Activated CD4-positive, CD25-positive, alpha-beta regulatory T cell treated with anti-CD3 and anti-CD28 coated beads, Interleukin-2, amount 50 U/mL, for 72 hours (primary cell): Measurements from ENCODE around the gene ITCH.
"Not testable (repeated sequence)": the region's sequence is repeated elsewhere in the genome, so short reads cannot be mapped to it uniquely, and the experiment has no call there.

ENCODE experiments used
- DNase-seq: peaks from one replicate; pipeline ENCODE4 v3.0.0; 2021

ITCH gene

GRCh38 chr20:34421766-34422466 lies 58.8 kb downstream of the ITCH start:
- DNase-seq = no peak

DNA sequence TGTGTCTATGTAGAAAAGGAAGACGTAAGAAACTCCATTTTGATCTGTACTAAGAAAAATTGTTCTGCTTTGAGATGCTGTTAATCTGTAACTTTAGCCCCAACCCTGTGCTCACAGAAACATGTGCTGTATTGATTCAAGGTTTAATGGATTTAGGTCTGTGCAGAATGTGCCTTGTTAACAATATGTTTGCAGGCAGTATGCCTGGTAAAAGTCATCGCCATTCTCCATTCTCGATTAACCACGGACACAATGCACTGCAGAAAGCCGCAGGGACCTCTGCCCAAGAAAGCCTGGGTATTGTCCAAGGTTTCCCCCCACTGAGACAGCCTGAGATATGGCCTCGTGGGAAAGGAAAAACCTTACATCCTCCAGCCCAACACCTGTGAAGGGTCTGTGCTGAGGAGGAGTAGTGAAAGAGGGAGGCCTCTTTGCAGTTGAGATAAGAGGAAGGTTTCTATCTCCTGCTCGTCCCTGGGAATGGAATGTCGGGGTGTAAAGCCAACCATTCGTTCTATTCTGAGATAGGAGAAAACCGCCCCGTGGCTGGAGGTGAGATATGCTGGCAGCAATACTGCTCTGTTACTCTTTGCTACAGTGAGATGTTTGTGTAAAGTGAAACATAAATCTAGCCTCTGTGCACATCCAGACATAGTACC lies 62.1 kb downstream of the ITCH start:
- not testable (repeated sequence) for DNase-seq

GRCh38 chr20:34426026-34426425 lies 63.0 kb downstream of the ITCH start:
- DNase-seq = no peak

GRCh38 chr20:34427331-34427730 lies 64.3 kb downstream of the ITCH start:
- DNase-seq = no peak

DNA sequence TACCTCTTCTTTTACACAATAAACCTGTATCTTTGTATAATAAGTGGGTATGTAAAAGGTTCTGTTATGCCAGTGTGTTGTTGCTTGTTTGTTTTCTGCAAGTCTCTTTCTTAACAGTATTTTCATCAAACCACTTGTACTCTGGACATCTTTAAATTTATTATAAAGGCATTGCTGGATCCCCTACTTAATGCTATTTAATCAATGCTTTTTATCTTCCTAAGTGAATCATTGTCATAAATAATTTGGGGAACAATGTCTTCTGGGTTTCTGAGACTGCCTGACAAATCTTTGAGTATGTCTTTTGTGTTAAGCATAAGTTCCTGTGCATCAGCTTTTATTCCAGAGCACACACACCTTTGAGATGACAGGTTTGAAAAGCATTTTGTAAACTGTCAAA lies 64.7 kb downstream of the ITCH start:
- no peak for DNase-seq

- DNase-seq = no peak
Measured at GRCh38 chr20:34431168-34431567, 68.1 kb downstream of the ITCH start.

GRCh38 chr20:34432663-34433062 lies 69.6 kb downstream of the ITCH start:
- DNase-seq = not testable (repeated sequence)

DNA sequence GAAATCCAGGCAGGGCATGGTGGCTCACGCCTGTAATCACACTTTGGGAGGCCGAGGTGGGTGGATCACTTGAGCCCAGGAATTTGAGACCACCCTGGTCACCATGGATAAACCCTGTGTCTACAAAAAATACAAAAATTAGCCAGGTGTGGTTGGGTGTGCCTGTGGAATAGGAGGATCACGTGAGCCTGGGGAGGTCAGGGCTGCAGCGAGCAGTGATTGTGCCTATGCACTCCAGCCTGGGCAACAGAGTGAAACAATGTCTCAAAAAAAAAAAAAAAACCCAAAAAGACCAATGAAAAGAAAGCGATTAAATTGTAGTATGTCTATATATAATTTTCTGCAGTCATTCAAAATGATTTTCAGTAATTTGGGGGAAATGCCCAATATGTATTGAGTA lies 70.3 kb downstream of the ITCH start:
- DNase-seq = no peak

DNA sequence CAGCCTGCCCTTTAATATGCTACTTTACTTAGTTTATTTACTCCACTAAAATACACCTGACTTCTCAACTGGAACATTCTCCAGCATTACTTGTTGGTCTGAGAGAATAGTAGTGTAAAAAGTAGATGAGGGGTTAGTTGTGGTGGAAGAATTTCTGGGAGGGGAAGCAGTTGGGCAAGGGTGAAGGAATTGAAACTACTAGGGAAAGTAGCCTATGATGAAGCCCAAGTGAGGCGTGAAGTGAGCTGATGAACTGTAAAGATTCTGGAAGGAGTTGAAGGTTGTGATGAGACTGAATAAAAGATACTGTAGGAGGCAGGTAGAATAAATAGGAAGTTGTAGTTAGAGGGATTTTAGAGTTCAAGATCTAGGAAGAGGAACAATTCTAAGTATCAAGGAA lies 72.5 kb downstream of the ITCH start:
- no peak for DNase-seq

DNA sequence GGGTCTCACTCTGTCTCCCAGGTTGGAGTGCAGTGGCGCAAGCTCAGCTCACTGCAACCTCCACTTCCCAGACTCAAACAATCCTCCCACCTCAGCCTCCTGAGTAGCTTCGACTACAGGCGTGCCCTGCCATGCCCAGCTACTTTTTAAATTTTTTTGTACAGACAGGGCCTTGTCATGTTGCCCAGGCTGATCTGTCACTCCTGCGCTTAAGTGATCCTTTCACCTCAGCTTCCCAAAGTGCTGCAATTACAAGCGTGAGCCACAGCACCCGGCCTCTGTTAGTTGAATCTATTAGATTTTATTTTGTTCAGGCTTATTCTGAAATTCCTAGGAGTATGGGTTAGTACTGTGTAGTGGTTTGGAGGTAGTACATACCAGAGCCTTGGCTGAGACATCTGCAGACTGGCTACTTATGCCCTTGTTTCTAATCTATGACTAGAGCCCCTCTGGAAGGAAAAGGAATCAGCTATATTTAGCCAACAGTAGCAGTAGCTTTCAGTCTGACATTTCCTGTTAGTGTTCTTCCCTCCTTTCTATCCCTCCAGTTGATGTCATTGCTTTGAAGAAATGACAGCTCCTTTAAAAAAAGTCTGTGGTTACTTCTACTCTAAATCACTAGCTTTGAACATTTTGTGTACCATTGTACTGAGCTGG lies 74.4 kb downstream of the ITCH start:
- DNase-seq = no peak

DNA sequence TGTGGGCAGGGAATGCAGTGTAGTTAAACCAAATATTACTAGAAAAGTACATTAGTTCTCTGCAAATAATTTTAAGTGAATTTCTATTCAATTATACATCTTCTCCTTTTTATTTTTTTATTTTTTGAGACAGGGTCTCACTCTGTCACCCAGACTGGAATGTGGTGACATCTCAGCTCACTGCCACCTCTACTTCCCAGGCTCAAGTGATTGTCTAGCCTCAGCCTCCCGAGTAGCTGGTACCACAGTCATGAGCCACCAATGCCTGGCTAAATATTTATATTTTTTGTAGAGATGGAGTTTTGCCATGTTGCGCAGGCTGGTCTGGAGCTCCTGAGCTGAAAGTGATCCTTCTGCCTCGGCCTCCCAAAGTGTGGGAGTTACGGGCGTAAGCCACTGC lies 76.1 kb downstream of the ITCH start:
- DNase-seq = no peak

DNA sequence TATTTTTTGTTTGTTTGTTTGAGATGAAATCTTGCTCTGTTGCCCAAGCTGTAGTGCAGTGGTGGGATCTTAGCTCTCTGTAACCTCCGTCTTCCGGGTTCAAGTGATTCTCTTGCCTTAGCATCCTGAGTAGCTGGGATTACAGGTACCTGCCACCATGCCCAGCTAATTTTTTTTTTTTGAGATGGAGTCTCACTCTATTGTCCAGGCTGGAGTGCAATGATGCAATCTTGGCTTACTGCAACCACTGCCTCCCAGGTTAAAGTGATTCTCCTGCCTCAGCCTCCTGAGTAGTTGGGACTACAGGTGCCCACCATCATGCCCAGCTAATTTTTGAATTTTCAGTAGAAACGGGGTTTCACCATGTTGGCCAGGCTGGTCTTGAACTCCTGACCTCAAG lies 78.3 kb downstream of the ITCH start:
- DNase-seq = not testable (repeated sequence)

GRCh38 chr20:34443546-34443945 lies 80.5 kb downstream of the ITCH start:
- DNase-seq = no peak

GRCh38 chr20:34445177-34446065 lies 82.3 kb downstream of the ITCH start:
- no peak for DNase-seq

GRCh38 chr20:34448517-34448916 lies 85.4 kb downstream of the ITCH start:
- no peak for DNase-seq

- no peak for DNase-seq
Measured at GRCh38 chr20:34449674-34450592, 86.9 kb downstream of the ITCH start.

GRCh38 chr20:34452281-34452982 lies 89.4 kb downstream of the ITCH start:
- no peak for DNase-seq

DNA sequence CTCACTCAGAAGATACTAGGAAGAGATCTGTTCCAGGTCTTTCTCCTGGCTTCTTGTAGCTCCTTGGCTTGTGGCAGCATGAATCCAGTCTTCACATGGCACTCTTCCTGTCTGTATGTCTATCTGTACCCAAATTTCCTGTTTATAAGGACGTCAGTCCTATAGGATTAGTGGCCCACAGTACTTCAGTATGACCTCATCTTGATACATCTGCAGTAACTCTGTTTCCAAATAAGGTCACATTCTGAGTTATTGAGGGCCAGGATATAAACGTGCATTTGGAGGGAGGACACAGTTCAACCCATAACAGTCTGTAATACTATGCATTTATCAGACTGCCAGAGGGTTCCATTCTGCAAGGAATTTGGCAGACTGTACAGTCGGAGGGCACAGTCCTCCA lies 95.6 kb downstream of the ITCH start:
- DNase-seq = no peak

- no peak for DNase-seq
Measured at GRCh38 chr20:34459209-34459897, 96.3 kb downstream of the ITCH start.

GRCh38 chr20:34461779-34462087 lies 98.7 kb downstream of the ITCH start:
- no peak for DNase-seq

DNA sequence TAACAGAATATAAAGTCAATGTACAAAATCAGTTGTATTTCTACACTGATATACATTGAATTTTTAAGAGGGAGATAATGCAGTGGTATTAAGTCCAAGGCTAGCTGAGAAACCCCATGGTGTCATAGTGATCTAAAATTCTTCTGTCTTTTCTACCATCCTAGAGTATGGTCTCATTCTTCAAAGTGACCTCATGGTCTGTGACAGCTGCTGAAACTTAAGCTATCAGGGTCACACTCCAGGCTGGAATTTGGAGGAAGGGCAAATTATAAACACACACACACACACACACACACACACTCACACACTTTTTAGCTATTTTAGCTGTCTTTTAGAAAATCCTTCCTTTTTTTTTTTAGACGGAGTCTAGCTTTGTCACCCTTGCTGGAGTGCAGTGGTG lies 105.9 kb downstream of the ITCH start:
- DNase-seq = no peak
